Hepatocyte (in vitro differentiated cells): ENCODE measurements around the gene TSPAN3. TPM values are rescaled to one million over a fixed set of nuclear protein-coding genes. Genes with fewer than 3 reads are reported as not detected.

Experiments used
- DNase-seq: peaks from one replicate; pipeline ENCODE4 v3.0.0-alpha.2; 2016; ENCODE audit warnings: low spot score
- H2AFZ ChIP-seq: fragments of 200-600 bp; sonication (generic); 2 replicates; pipeline ENCODE4 v1.6.0; 2016; ENCODE audit warnings: antibody characterized with exemption, mild to moderate bottlenecking
- H3K27ac ChIP-seq: fragments of 200-600 bp; sonication (generic); 2 replicates; pipeline ENCODE4 v1.5.1; 2016; ENCODE audit warnings: mild to moderate bottlenecking
- H3K27me3 ChIP-seq: fragments of 200-600 bp; sonication (generic); 2 replicates; pipeline ENCODE4 v1.6.1; 2016
- H3K36me3 ChIP-seq: fragments of 200-600 bp; sonication (generic); replicated peaks from 2 replicates; pipeline ENCODE4 v1.5.1; 2016; ENCODE audit warnings: low read depth; ENCODE audit not compliant: insufficient read depth
- H3K4me1 ChIP-seq: fragments of 200-600 bp; sonication (generic); 2 replicates; pipeline ENCODE4 v1.5.1; 2016; ENCODE audit warnings: mild to moderate bottlenecking, moderate library complexity; ENCODE audit not compliant: insufficient read depth
- H3K4me2 ChIP-seq: fragments of 200-600 bp; sonication (generic); 2 replicates; pipeline ENCODE4 v1.6.0; 2016
- H3K4me3 ChIP-seq: fragments of 200-600 bp; sonication (generic); 2 replicates; pipeline ENCODE4 v1.5.1; 2016; ENCODE audit warnings: mild to moderate bottlenecking
- H3K79me2 ChIP-seq: fragments of 200-600 bp; sonication (generic); 2 replicates; pipeline ENCODE4 v1.6.0; 2017; ENCODE audit warnings: mild to moderate bottlenecking
- H3K9me2 ChIP-seq: fragments of 200-600 bp; sonication (generic); replicated peaks from 2 replicates; pipeline ENCODE4 v1.6.0; 2017; ENCODE audit warnings: mild to moderate bottlenecking; ENCODE audit not compliant: insufficient read depth
- H3K9me3 ChIP-seq: fragments of 200-600 bp; sonication (generic); 2 replicates; pipeline ENCODE4 v1.5.1; 2016; ENCODE audit warnings: low read depth, mild to moderate bottlenecking
- H4K20me1 ChIP-seq: fragments of 200-600 bp; sonication (generic); 2 replicates; pipeline ENCODE4 v1.6.0; 2016; ENCODE audit warnings: mild to moderate bottlenecking; ENCODE audit not compliant: insufficient read depth, poor library complexity, severe bottlenecking
- EZH2 ChIP-seq: fragments of 200-600 bp; sonication (generic); IDR thresholded peaks from 2 replicates; pipeline ENCODE4 v1.6.1; 2016; ENCODE audit warnings: antibody characterized with exemption, mild to moderate bottlenecking, borderline replicate concordance
- EZH2phosphoT487 ChIP-seq: fragments of 200-600 bp; sonication (generic); IDR thresholded peaks from one replicate; pipeline ENCODE4 v1.6.1; 2018; ENCODE audit warnings: antibody characterized with exemption, mild to moderate bottlenecking, low read depth, moderate library complexity; ENCODE audit not compliant: unreplicated experiment, severe bottlenecking
- WGBS: methylation state at CpG from one replicate; pipeline ENCODE4 v1.1.6; 2016; ENCODE audit warnings: low lambda C conversion rate; ENCODE audit errors: missing lambda C conversion rate; 5-methylcytosine and 5-hydroxymethylcytosine counted together
- polyA plus RNA-seq: library from polyadenylated mRNA; unstranded; fragments of >200 nt; fragmentation: Nextera tagmentation; extraction: Ambion mirVana; gene quantifications from 2 replicates; pipeline ENCODE4 v1.2.1, GENCODE V29; 2016
- total RNA-seq: library from RNA; depleted of rRNA; stranded (reverse); fragments of >200 nt; gene quantifications from 2 replicates; pipeline ENCODE4 v1.2.3, GENCODE V29; 2014
- TF ChIP-seq, protein P1 (sequence below): fragments of 200-600 bp; sonication (generic); IDR thresholded peaks from 2 replicates; pipeline ENCODE4 v1.5.1; 2016; ENCODE audit warnings: antibody characterized with exemption, mild to moderate bottlenecking; ENCODE audit not compliant: poor library complexity

Gene TSPAN3
- total and polyA plus RNA-seq, 2 experiments from 2014 or later, result 514 to 540 TPM

DNA sequence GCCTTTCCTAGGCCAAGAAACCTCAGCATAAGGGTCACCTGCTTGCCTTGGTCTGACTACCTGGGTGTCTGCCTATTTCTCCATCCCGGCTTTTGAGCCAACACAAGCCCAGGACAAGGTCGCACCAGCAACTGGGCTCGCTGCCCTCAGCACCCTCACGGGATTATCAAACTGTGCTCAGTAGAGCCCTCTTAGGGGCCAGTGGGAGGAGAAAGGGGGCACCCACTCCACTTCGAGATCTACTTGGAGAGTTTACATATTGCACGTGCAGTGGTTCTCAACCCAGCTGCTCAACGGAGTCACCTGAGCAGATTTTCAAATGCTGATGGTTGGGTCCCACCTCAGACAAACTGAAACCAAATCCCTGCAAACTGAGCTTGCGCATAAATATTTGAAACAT lies 31.1 kb downstream of the TSPAN3 start:
- no peak for DNase-seq
- no peaks in the 10 kb centered on the region for H3K4me1 ChIP-seq
- H3K27ac ChIP-seq, result no peak overlapping the region
- H3K9me2 ChIP-seq, result no peaks in the 10 kb centered on the region
- no peaks in the 10 kb centered on the region for H3K9me3 ChIP-seq
- no peak overlapping the region for H2AFZ ChIP-seq
- H3K79me2 ChIP-seq, result no peaks in the 10 kb centered on the region
- no peaks in the 10 kb centered on the region for H3K36me3 ChIP-seq
- no peak overlapping the region for H3K4me3 ChIP-seq
- H3K4me2 ChIP-seq, result no peak overlapping the region
- no peaks in the 10 kb centered on the region for H4K20me1 ChIP-seq
- TF ChIP-seq EZH2phosphoT487, result no peak
- TF ChIP-seq, protein P1, sequence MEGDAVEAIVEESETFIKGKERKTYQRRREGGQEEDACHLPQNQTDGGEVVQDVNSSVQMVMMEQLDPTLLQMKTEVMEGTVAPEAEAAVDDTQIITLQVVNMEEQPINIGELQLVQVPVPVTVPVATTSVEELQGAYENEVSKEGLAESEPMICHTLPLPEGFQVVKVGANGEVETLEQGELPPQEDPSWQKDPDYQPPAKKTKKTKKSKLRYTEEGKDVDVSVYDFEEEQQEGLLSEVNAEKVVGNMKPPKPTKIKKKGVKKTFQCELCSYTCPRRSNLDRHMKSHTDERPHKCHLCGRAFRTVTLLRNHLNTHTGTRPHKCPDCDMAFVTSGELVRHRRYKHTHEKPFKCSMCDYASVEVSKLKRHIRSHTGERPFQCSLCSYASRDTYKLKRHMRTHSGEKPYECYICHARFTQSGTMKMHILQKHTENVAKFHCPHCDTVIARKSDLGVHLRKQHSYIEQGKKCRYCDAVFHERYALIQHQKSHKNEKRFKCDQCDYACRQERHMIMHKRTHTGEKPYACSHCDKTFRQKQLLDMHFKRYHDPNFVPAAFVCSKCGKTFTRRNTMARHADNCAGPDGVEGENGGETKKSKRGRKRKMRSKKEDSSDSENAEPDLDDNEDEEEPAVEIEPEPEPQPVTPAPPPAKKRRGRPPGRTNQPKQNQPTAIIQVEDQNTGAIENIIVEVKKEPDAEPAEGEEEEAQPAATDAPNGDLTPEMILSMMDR, result no peak
- no peak for TF ChIP-seq EZH2
- H3K27me3 ChIP-seq, result no peaks in the 10 kb centered on the region
- WGBS, result no CpG with 5 or more reads among the region's 8 CpGs

DNA sequence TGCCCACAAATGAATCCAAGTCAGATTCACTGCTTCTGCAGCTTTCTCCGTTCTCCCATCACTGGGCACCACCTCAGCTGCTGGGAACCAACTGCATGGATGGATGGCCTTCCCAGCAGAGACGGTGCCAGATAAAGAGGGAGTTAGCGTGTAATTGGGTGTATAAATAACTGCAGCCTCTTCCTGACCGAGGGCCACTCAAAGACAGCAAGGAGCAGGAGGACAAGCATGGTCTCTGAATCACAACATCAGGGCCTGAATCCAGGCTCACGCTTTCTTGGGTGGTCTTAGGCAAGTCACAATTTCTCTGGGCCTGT lies 31.7 kb downstream of the TSPAN3 start:
- DNase-seq, result no peak
- Histone ChIP-seq H3K9me3 (no peaks in the 10 kb centered on the region), H3K79me2 (no peaks in the 10 kb centered on the region), H3K27ac (no peak overlapping the region), H3K4me1 (peaks cover 3% of the 10 kb centered on the region), H3K36me3 (no peaks in the 10 kb centered on the region), H2AFZ (no peak overlapping the region), H3K27me3 (no peaks in the 10 kb centered on the region), H3K9me2 (no peaks in the 10 kb centered on the region), H3K4me2 (no peak overlapping the region), H3K4me3 (no peak overlapping the region), H4K20me1 (no peaks in the 10 kb centered on the region)
- TF ChIP-seq, protein P1, result no peak
- TF ChIP-seq EZH2, result no peak
- no peak for TF ChIP-seq EZH2phosphoT487
- WGBS, result no CpG with 5 or more reads among the region's 5 CpGs

DNA sequence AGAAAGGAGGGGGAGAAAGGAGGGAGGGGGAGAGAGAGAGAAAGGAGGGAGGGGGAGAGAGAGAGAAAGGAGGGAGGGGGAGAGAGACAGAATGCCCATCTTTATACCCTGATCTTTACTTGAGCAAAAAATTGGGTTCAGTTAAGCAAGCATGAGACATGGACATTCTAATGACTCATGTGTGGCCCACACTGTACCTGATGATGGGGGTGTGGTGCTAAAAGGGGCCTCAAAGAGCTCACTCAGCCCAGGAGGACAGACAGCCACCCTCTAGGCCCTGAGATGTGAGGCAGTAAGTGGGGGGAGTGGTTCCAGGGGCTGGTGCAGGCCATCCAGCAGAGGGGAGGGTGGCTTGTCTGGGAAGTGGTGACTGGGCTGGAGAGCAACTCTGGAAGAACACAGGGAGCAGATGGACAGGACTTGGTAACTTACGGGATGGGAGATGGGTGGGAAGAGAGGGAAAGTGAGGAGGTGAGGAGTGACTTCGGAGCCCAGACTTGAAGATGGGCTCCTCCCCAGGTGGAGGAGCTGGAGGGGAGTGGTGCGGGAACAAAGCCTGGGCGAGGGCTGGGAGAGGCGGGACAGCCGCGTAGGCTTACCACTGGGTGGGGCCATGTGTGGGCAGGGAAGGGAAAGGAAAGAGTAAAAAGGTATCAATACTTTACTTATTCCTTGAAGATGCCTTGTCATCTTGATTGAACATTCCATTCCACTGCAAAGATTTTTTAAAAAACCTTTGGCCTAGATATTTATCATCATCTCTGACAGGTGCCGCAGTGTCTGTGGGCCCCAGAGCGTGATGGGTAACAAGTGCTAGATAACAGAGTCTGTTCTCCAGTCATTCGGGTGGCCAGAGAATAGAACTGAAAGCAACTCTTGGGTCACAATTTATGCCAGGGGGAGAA lies 32.3 kb downstream of the TSPAN3 start:
- WGBS, result no CpG with 5 or more reads among the region's 10 CpGs
- Histone ChIP-seq H3K27ac (no peak overlapping the region), H3K27me3 (no peaks in the 10 kb centered on the region)

DNA sequence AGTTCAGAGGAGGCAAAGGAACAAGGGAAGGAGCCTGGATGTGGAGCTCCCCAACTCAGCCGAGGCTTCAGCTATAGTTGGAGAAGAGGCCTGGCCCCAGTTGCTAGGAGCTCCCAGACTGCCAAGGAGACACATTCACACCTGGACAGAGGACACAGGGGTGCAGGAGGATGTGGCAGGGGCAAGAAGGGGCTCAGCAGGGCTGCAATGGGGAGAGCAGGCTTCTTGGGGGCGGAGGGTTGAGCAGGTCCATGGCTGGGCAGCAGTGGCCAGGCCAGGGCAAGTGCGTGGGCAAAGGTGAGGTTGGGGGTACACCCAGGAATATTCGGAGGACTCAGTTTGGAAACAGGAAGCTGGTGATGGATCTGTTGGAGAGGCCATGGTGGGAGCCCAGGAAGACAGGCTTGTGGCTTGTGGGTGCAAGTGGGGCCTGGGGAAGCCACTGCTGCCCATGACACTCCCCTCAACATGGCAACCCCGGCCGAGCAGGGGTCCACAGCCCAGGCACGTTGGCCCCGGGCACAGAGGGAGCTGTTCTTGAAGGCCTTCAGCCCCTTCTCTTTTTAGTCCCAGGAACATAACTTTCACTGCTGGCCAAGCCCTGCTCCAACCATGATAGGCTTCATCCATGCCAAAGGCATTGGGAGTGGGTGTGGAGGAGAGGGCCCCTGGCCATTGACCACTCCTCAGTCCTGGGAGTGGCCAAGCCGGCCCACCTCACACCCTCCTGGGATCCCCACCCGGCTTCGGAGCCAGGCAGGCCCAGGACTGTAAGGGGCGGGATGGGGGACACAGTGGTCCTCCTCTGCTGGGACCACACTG lies 33.3 kb downstream of the TSPAN3 start:
- Histone ChIP-seq H3K9me2 (no peaks in the 10 kb centered on the region), H3K9me3 (no peaks in the 10 kb centered on the region), H2AFZ (no peak overlapping the region), H3K4me2 (no peak overlapping the region), H3K27me3 (no peaks in the 10 kb centered on the region), H3K27ac (no peak overlapping the region), H3K4me3 (no peak overlapping the region), H3K36me3 (no peaks in the 10 kb centered on the region), H4K20me1 (no peaks in the 10 kb centered on the region), H3K4me1 (peaks cover 3% of the 10 kb centered on the region), H3K79me2 (no peaks in the 10 kb centered on the region)
- 94% methylated on average over 10 of the region's 12 CpGs for WGBS
- DNase-seq, result no peak
- no peak for TF ChIP-seq EZH2
- TF ChIP-seq EZH2phosphoT487, result no peak
- TF ChIP-seq, protein P1, result no peak

More for the DNA sequence above, 32.3 kb downstream of the TSPAN3 start:
- no peak for TF ChIP-seq EZH2
- Histone ChIP-seq H3K9me2 (no peaks in the 10 kb centered on the region), H3K4me2 (no peak overlapping the region), H4K20me1 (no peaks in the 10 kb centered on the region), H3K9me3 (no peaks in the 10 kb centered on the region), H3K4me3 (no peak overlapping the region), H3K36me3 (no peaks in the 10 kb centered on the region), H2AFZ (no peak overlapping the region), H3K79me2 (no peaks in the 10 kb centered on the region), H3K4me1 (peaks cover 3% of the 10 kb centered on the region)
- DNase-seq, result no peak
